Skeletal muscle tissue (tissue), 1 donor: ENCODE results near the gene GFI1. TPM values are rescaled to one million over a fixed set of nuclear protein-coding genes. Genes with fewer than 3 reads are reported as not detected.

Experiments
- total RNA-seq: library from RNA; depleted of rRNA; stranded (reverse); fragments of >200 nt; gene quantifications from one replicate; pipeline ENCODE4 v1.2.3, GENCODE V29; 2014

The GFI1 gene
- total RNA-seq, 1 donor from 2014 or later = 0.52 TPM

Other genes starting within 250 kb of the GFI1 start
- gene GLMN, start 187.9 kb downstream of the GFI1 start, total RNA-seq = 13.0 TPM
- 31.8 TPM for gene RPAP2, start 187.9 kb downstream of the GFI1 start, total RNA-seq